Rectal smooth muscle tissue (tissue), 1 donor: ENCODE data around the gene SLC17A9.

Experiments used
- H3K27ac ChIP-seq: one replicate; pipeline ENCODE4 v1.7.0; 2013; ENCODE audit warnings: low read depth, low read length, inconsistent platforms
- H3K27me3 ChIP-seq: one replicate; pipeline ENCODE4 v1.7.0; 2013; ENCODE audit warnings: low read length; ENCODE audit not compliant: control insufficient read depth, insufficient read depth
- H3K36me3 ChIP-seq: one replicate; pipeline ENCODE4 v1.7.0; 2013; ENCODE audit warnings: low read length; ENCODE audit not compliant: control insufficient read depth, insufficient read depth
- H3K4me1 ChIP-seq: one replicate; pipeline ENCODE4 v1.7.0; 2013; ENCODE audit warnings: low read length; ENCODE audit not compliant: control insufficient read depth, insufficient read depth
- H3K4me3 ChIP-seq: one replicate; pipeline ENCODE4 v1.7.0; 2013; ENCODE audit warnings: low read length
- H3K9ac ChIP-seq: one replicate; pipeline ENCODE4 v1.7.0; 2013; ENCODE audit warnings: low read length

Gene SLC17A9

DNA sequence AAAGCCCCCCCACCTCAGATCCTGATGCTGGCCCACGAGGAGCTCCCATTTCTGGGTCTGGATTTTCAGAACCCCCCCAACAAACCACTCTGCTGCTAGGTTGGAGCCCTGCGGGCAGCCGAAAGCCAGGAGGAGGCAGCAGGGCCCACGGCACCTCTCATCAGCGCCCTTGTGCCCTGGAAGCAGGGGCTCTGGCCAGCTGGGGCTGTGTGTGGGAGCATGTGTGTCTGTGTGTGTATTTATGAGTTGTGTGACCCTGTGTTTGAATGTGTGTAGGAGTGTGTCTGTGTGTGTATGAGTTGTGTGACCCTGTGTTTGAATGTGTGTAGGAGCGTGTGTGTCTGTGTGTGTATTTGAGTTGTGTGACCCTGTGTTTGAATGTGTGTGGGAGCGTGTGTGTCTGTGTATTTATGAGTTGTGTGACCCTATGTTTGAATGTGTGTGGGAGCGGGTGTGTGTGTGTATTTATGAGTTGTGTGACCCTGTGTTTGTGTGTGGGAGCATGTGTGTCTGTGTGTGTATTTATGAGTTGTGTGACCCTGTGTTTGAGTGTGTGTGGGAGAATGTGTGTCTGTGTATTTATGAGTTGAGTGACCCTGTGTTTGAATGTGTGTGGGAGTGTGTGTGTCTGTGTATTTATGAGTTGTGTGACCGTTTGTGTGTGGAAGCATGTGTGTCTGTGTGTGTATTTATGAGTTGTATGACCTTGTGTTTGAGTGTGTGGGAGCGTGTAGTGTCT lies 18.9 kb downstream of the SLC17A9 start:
- no peak overlapping the region for H3K27ac ChIP-seq
- H3K9ac ChIP-seq = no peak overlapping the region
- peaks cover 34% of the 10 kb centered on the region for H3K27me3 ChIP-seq
- H3K4me3 ChIP-seq = no peak overlapping the region
- no peaks in the 10 kb centered on the region for H3K36me3 ChIP-seq
- peaks cover 2% of the 10 kb centered on the region for H3K4me1 ChIP-seq

GRCh38 chr20:62971950-62972844 lies 19.7 kb downstream of the SLC17A9 start:
- peak overlapping the region; percentile 53 for H3K4me3 ChIP-seq
- H3K4me1 ChIP-seq = peaks cover 2% of the 10 kb centered on the region
- H3K27me3 ChIP-seq = peaks cover 37% of the 10 kb centered on the region
- no peak overlapping the region for H3K27ac ChIP-seq
- no peaks in the 10 kb centered on the region for H3K36me3 ChIP-seq
- no peak overlapping the region for H3K9ac ChIP-seq

DNA sequence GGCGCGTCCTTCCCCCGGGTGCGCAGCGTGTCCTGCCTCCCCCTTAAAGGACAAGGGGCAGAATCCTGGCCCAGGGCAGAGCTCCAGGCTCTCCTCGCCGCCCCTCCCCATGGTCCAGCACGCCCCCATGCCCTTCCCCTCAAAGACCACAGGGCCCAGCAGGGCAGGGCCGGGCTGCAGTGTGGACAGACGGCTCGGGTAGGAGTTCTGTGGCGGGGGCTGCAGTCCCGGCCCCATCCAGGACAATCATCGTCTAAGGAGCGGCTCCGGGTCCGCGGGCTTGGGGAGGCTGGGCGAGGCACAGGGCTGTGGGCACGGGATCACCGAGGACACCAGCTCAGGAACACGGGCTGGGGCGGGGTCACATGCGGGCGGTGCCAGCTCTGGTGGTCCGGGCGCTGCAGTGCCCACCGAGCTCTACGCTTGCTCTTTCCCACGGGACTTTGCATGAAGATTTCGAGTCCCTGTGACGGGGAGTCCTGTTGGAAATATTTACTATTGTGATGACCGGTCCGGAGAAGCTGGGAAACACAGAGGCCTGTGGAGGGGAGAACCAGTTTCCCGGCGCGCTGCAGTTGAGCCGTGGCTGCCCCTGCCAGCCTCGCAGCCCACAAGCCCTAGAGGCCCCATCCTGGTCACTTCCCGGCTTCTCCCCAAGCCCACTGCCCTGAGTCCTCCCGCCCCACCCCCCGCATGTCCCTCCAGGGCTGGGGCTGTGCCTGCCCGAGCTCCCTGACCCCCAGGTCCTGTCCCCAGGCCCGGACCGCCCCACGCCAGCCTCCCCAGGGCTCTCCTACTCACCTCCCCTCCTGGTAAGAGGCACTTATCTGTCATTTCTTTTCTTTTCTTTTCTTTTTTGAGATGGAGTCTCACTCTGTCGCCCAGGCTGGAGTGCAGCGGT lies 20.6 kb downstream of the SLC17A9 start:
- peaks cover 2% of the 10 kb centered on the region for H3K4me1 ChIP-seq
- peak overlapping the region; percentile 53 for H3K4me3 ChIP-seq
- peaks cover 40% of the 10 kb centered on the region for H3K27me3 ChIP-seq
- no peaks in the 10 kb centered on the region for H3K36me3 ChIP-seq
- H3K27ac ChIP-seq = no peak overlapping the region
- H3K9ac ChIP-seq = no peak overlapping the region

DNA sequence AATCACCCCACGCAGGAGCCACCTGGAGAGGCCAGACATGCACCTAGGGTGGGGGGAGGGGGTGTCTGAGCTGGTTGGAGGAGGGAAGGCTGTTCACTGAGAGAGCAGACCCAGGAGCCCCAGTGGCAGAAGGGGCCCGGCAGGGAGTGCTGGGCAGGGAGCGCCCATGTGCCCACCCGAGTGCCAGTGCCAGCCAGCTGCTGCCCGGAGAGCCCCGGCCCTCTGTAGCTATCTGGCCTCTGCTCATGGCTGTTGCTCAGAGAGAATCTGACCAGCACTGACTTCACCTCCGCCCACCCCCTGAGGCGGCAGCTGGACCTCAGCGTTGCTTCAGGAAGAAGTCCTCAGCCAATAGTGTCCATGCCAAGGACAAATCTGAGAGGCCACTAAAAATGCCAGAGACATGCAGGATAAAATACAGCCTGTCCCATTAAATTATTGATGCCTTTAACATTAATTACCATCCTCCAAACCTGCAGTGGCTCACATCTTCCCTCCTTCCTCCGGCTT lies 22.8 kb downstream of the SLC17A9 start:
- peaks cover 40% of the 10 kb centered on the region for H3K27me3 ChIP-seq
- H3K36me3 ChIP-seq = no peaks in the 10 kb centered on the region
- no peak overlapping the region for H3K9ac ChIP-seq
- peaks cover 2% of the 10 kb centered on the region for H3K4me1 ChIP-seq
- H3K27ac ChIP-seq = no peak overlapping the region
- H3K4me3 ChIP-seq = no peak overlapping the region

DNA sequence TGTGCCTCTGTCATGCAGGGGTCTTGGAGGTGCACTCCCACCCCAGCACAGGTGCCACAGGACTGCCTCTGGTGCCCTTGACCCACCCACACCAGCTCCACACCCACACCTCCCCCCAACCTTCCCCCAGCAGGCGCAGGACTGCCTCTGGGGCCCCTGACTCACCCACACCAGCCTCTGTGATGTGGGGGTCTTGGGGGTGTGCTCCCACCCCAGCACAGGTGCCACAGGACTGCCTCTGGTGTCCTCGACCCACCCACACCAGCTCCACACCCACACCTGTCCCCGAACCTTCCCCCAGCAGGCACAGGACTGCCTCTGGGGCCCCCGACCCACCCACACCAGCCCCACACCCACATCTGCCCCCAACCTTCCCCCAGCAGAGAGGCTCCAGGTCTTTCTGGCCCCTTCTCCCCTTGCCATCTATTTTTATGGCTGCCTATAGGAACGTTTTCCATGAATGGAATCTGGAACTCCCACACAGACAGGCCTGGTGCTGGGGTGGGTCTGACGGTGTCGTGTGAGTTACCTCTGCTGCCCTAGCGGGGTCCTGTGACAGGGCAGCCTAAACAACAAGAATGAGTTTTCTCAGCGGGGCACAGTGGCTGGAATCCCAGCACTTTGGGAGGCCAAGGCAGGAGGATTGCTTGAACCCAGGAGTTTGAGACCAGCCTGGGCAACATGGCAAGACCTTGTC lies 23.5 kb downstream of the SLC17A9 start:
- H3K4me1 ChIP-seq = peaks cover 2% of the 10 kb centered on the region
- peaks cover 34% of the 10 kb centered on the region for H3K27me3 ChIP-seq
- H3K27ac ChIP-seq = no peak overlapping the region

GRCh38 chr20:62976886-62977285 lies 24.4 kb downstream of the SLC17A9 start:
- H3K9ac ChIP-seq = no peak overlapping the region
- no peak overlapping the region for H3K4me3 ChIP-seq
- peaks cover 2% of the 10 kb centered on the region for H3K4me1 ChIP-seq
- peaks cover 39% of the 10 kb centered on the region for H3K27me3 ChIP-seq
- H3K27ac ChIP-seq = no peak overlapping the region
- no peaks in the 10 kb centered on the region for H3K36me3 ChIP-seq

More for the DNA sequence above, 23.5 kb downstream of the SLC17A9 start:
- Histone ChIP-seq H3K4me3 (no peak overlapping the region), H3K9ac (no peak overlapping the region), H3K36me3 (no peaks in the 10 kb centered on the region)

DNA sequence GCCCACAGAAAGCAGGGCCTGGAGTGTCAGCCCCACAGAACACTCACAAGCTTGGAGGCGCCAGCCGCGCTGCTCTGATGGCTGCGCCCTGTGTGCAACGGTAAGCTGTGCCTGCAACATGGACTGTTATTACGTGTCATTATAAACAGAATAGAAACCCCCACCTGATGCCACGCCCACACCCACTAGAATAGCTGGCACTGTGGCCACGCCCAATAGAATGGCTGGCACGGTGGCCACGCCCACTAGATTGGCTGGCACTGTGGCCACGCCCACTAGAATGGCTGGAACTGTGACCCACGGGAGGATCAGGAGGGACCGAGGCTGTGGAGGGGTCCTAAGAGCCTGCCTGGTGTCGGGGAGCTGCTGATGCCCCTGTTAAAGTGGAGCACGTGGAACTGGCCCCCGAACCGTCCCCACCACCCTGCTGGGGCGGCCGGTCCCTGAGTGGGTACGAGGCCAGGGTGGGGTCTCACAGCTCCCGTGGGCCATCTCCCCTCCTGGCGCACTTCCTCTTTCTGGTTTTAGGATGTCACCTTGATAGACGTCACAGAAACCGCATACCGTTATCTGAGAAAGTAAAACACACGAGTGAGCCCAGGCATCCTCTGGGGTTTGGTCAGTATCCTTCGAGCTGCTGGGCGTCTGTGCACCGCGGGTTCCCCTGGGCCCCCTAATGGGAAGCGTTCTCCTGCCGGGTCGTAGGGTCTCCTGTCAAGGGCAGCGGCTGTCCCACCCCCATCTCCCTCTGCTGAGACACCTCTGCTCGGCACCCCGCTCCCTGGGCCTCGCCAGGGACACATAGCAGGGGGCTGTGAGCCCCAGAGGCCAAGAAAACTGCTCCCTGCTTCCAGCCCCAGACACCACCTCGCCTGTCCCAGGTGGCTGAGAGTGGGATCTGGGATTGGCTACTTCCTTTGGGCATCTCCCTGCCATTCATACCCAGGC lies 25.4 kb downstream of the SLC17A9 start:
- peaks cover 1% of the 10 kb centered on the region for H3K4me1 ChIP-seq
- H3K9ac ChIP-seq = no peak overlapping the region
- no peaks in the 10 kb centered on the region for H3K36me3 ChIP-seq
- no peak overlapping the region for H3K4me3 ChIP-seq
- no peak overlapping the region for H3K27ac ChIP-seq
- H3K27me3 ChIP-seq = peaks cover 38% of the 10 kb centered on the region

DNA sequence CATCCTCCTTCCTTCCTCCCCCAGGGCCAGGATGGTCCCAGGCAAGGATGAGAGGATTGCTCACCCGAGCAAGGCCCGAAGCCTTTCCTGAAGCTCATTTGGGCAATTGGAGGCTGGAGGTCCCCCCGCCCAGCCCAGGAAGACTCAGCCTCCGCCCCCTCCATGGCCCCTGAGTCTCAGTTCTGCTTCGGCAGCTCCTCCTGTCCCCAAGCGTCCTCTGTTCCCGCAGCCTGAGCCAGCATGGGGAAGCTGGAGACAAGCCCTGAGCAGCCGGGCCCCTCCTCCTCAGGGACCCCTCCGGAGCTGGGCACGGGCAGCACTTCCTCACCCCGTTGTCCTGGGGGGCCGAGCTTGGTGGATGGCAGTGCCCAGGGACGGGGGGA lies 26.0 kb downstream of the SLC17A9 start:
- Histone ChIP-seq H3K9ac (no peak overlapping the region), H3K36me3 (no peaks in the 10 kb centered on the region), H3K4me3 (no peak overlapping the region), H3K27ac (no peak overlapping the region), H3K27me3 (peaks cover 33% of the 10 kb centered on the region), H3K4me1 (no peaks in the 10 kb centered on the region)

DNA sequence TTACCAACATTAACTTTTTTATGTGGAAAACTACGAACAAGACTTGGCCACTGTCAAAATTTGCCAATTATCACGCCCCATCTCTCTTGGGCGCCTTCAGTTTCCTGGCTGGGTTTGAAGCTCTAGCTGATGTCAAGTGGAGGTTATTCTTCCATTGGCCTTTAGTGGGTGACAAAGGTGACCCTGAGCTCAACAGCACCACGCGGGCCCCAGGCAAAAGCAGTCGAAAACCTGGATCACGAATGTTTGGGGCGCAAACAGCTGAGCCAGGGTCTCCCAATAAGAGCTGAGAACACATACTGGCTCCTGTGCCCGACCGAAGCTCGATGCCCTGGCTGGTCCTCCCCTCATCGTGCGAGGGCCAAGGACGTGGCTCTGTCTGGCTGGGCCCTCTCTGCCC lies 26.8 kb downstream of the SLC17A9 start:
- Histone ChIP-seq H3K4me1 (no peaks in the 10 kb centered on the region), H3K9ac (no peak overlapping the region), H3K36me3 (no peaks in the 10 kb centered on the region), H3K27ac (no peak overlapping the region), H3K4me3 (no peak overlapping the region), H3K27me3 (peaks cover 29% of the 10 kb centered on the region)

- peaks cover 24% of the 10 kb centered on the region for H3K27me3 ChIP-seq
These were observed 27.4 kb downstream of the SLC17A9 start for GRCh38 chr20:62979876-62980373.

More at GRCh38 chr20:62979876-62980373, 27.4 kb downstream of the SLC17A9 start:
- Histone ChIP-seq H3K9ac (no peak overlapping the region), H3K36me3 (no peaks in the 10 kb centered on the region), H3K4me3 (no peak overlapping the region), H3K4me1 (no peaks in the 10 kb centered on the region), H3K27ac (no peak overlapping the region)
